WTC11 (cell line): ENCODE results near the gene ZBTB39. TPM values are rescaled to one million over a fixed set of nuclear protein-coding genes. Genes with fewer than 3 reads are reported as not detected.
"Not testable (repeated sequence)": the region's sequence is repeated elsewhere in the genome, so short reads cannot be mapped to it uniquely, and the experiment has no call there.

Experiments
- ATAC-seq: fragments of 200-7000 bp; cut with Tn5 transposase; 2 replicates; pipeline ENCODE4 v1.10.0; 2021; ENCODE audit warnings: mild to moderate bottlenecking, moderate library complexity
- CTCF ChIA-PET: fragments of 300-600 bp; sonication (Branson Sonifier 250); formaldehyde crosslinking; loops from one replicate; lab custom pipeline; 2021; ENCODE audit warnings: antibody characterized with exemption; lab: Charles Lee
- POLR2A ChIA-PET: fragments of 350-600 bp; sonication (Branson Sonifier 250); formaldehyde crosslinking; loops from one replicate; lab custom pipeline; 2021; ENCODE audit warnings: antibody characterized with exemption; lab: Charles Lee
- DNase-seq: peaks from one replicate; pipeline ENCODE4 v3.0.0; 2021; ENCODE audit warnings: low spot score
- H3K27ac Mint-ChIP-seq: 2 replicates; pipeline ENCODE4 v1.8.0; 2021; ENCODE audit warnings: mixed read lengths
- H3K27me3 Mint-ChIP-seq: 2 replicates; pipeline ENCODE4 v1.8.0; 2021; ENCODE audit warnings: low read depth, mild to moderate bottlenecking, moderate library complexity, mixed read lengths
- H3K36me3 Mint-ChIP-seq: 2 replicates; pipeline ENCODE4 v1.8.0; 2021; ENCODE audit warnings: mixed read lengths
- H3K4me1 Mint-ChIP-seq: 2 replicates; pipeline ENCODE4 v1.8.0; 2022; ENCODE audit warnings: mixed read lengths
- H3K4me3 Mint-ChIP-seq: 2 replicates; pipeline ENCODE4 v1.8.0; 2021; ENCODE audit warnings: mild to moderate bottlenecking, moderate library complexity, mixed read lengths
- H3K9me3 Mint-ChIP-seq: 2 replicates; pipeline ENCODE4 v1.8.0; 2021; ENCODE audit warnings: mixed read lengths
- FOXP1 ChIP-seq: sonication (generic); formaldehyde crosslinking; IDR thresholded peaks from 2 replicates; pipeline ENCODE4 v1.8.0; 2022; ENCODE audit warnings: missing genetic modification reagents, mild to moderate bottlenecking, moderate library complexity, borderline replicate concordance
- GTF2I ChIP-seq: fragments of 250-450 bp; sonication (Bioruptor Pico); conservative IDR thresholded peaks from 2 replicates; pipeline ENCODE4 v1.4.0; 2021; ENCODE audit warnings: mild to moderate bottlenecking
- KAT7 ChIP-seq: sonication (generic); formaldehyde crosslinking; IDR thresholded peaks from 2 replicates; pipeline ENCODE4 v1.8.1; 2023; ENCODE audit warnings: missing genetic modification reagents, mild to moderate bottlenecking, borderline replicate concordance
- NR3C1 ChIP-seq: sonication (generic); formaldehyde crosslinking; conservative IDR thresholded peaks from 2 replicates; pipeline ENCODE4 v1.8.1; 2023; ENCODE audit warnings: low read depth, mild to moderate bottlenecking, missing genetic modification reagents
- SMAD3 ChIP-seq: sonication (generic); formaldehyde crosslinking; IDR thresholded peaks from 2 replicates; pipeline ENCODE4 v1.8.0; 2022; ENCODE audit warnings: missing genetic modification reagents, mild to moderate bottlenecking, borderline replicate concordance
- TEAD4 ChIP-seq: sonication (generic); formaldehyde crosslinking; IDR thresholded peaks from 2 replicates; pipeline ENCODE4 v1.8.0; 2022; ENCODE audit warnings: mild to moderate bottlenecking, missing genetic modification reagents
- ZNF138 ChIP-seq: sonication (generic); formaldehyde crosslinking; conservative IDR thresholded peaks from 2 replicates; pipeline ENCODE4 v1.8.1; 2022; ENCODE audit warnings: mild to moderate bottlenecking, moderate library complexity, missing genetic modification reagents
- ZNF416 ChIP-seq: fragments of 250-450 bp; sonication (Bioruptor Pico); IDR thresholded peaks from 2 replicates; pipeline ENCODE4 v1.9.0; 2021; ENCODE audit warnings: mild to moderate bottlenecking, inconsistent platforms
- total RNA-seq: library from RNA; stranded (reverse); gene quantifications from 3 replicates; pipeline ENCODE4 v1.2.3, GENCODE V29; 2021
- TF ChIP-seq, protein P1 (sequence below): sonication (generic); formaldehyde crosslinking; IDR thresholded peaks from 2 replicates; pipeline ENCODE4 v1.8.1; 2022; ENCODE audit warnings: low read depth, mild to moderate bottlenecking, moderate library complexity, missing genetic modification reagents, borderline replicate concordance
- TF ChIP-seq, protein P2 (sequence below): sonication (generic); formaldehyde crosslinking; conservative IDR thresholded peaks from 2 replicates; pipeline ENCODE4 v1.8.1; 2023; ENCODE audit warnings: mild to moderate bottlenecking, low read depth, missing genetic modification reagents, moderate library complexity
- TF ChIP-seq, protein P3 (sequence below): sonication (generic); formaldehyde crosslinking; IDR thresholded peaks from 2 replicates; pipeline ENCODE4 v1.8.0; 2022; ENCODE audit warnings: mild to moderate bottlenecking, missing genetic modification reagents

Gene ZBTB39
- total RNA-seq, 1 experiment from 2014 or later, result 20.2 TPM

DNA sequence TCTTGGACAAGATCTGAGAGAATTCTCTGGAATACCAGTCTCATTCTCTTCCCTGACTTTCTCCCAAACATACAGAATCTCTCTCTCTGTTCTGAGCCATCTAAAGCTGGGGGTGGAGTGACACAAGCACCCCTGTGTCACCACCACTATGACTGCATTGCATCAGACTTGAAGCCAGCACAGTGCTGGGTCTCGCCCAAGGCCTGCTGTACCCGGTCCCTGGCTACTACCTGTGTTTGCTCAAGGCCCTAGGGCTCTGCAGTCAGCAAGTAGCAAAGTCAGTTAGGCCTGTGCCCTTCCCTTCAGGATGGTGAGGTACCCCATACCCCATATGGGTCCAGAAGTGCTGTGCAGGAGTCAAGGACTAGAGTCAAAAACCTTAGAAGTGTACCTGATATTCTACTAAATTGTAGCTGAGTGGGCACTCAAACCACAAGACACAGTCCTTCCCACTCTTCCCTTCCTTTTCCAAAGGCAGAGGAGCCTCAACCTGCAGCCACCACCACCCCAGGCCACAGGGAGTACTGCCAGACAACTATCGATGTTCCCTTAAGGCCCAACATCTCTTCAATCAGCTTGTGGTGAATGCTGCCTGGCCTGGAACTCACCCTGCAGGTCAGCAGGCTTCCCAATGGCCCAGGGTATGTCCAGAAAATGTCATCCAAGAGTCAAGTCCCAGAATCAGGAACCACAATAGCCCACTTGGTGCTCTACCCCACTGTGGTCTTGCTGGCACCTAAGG is 27.8 kb downstream of the ZBTB39 start:
- TF ChIP-seq GTF2I (CRISPR knock-in tag) (no peak), SMAD3 (CRISPR knock-in tag) (no peak), KAT7 (CRISPR knock-in tag) (no peak), FOXP1 (CRISPR knock-in tag) (no peak), TEAD4 (CRISPR knock-in tag) (no peak), NR3C1 (CRISPR knock-in tag) (no peak), ZNF138 (CRISPR knock-in tag) (no peak), ZNF416 (no peak)
- TF ChIP-seq, protein P1, sequence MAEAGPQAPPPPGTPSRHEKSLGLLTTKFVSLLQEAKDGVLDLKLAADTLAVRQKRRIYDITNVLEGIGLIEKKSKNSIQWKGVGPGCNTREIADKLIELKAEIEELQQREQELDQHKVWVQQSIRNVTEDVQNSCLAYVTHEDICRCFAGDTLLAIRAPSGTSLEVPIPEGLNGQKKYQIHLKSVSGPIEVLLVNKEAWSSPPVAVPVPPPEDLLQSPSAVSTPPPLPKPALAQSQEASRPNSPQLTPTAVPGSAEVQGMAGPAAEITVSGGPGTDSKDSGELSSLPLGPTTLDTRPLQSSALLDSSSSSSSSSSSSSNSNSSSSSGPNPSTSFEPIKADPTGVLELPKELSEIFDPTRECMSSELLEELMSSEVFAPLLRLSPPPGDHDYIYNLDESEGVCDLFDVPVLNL (CRISPR knock-in tag), result no peak
- TF ChIP-seq, protein P2, sequence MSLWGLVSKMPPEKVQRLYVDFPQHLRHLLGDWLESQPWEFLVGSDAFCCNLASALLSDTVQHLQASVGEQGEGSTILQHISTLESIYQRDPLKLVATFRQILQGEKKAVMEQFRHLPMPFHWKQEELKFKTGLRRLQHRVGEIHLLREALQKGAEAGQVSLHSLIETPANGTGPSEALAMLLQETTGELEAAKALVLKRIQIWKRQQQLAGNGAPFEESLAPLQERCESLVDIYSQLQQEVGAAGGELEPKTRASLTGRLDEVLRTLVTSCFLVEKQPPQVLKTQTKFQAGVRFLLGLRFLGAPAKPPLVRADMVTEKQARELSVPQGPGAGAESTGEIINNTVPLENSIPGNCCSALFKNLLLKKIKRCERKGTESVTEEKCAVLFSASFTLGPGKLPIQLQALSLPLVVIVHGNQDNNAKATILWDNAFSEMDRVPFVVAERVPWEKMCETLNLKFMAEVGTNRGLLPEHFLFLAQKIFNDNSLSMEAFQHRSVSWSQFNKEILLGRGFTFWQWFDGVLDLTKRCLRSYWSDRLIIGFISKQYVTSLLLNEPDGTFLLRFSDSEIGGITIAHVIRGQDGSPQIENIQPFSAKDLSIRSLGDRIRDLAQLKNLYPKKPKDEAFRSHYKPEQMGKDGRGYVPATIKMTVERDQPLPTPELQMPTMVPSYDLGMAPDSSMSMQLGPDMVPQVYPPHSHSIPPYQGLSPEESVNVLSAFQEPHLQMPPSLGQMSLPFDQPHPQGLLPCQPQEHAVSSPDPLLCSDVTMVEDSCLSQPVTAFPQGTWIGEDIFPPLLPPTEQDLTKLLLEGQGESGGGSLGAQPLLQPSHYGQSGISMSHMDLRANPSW (CRISPR knock-in tag), result no peak
- TF ChIP-seq, protein P3, sequence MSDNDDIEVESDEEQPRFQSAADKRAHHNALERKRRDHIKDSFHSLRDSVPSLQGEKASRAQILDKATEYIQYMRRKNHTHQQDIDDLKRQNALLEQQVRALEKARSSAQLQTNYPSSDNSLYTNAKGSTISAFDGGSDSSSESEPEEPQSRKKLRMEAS, result no peak
- H3K4me1 Mint-ChIP-seq, result no peaks in the 10 kb centered on the region
- ChIA-PET CTCF (interaction anchor here (1.0 to 1.1 kb wide), 2 partner anchors 9 to 23 kb away, joined by 4 to 5 read pairs; no protein-coding TSS in a partner anchor), POLR2A (no interaction called here)
- H3K27me3 Mint-ChIP-seq, result peaks cover under 1% of the 10 kb centered on the region; the same call in 1 of the 2 replicates
- DNase-seq (no peak), ATAC-seq (no peak)
- H3K27ac Mint-ChIP-seq, result no peak overlapping the region
- H3K9me3 Mint-ChIP-seq, result peaks cover 14% of the 10 kb centered on the region
- H3K4me3 Mint-ChIP-seq, result no peak overlapping the region
- H3K36me3 Mint-ChIP-seq, result no peaks in the 10 kb centered on the region

DNA sequence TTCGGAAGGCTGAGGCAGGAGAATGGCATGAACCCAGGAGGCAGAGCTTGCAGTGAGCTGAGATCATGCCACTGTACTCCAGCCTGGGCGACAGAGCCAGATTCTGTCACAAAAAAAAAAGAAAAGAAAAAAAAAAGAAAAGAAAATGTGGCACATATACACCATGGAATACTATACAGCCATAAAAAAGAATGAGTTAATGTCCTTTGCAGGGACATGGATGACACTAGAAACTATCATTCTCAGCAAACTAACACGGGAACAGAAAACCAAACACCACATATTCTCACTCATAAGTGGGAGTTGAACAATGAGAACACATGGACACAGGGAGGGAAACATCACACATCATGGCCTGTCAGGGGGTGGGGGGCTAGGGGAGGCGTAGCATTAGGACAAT is 29.0 kb downstream of the ZBTB39 start:
- CTCF ChIA-PET, H3K27ac Mint-ChIP-seq, POLR2A ChIA-PET: not testable (repeated sequence)

DNA sequence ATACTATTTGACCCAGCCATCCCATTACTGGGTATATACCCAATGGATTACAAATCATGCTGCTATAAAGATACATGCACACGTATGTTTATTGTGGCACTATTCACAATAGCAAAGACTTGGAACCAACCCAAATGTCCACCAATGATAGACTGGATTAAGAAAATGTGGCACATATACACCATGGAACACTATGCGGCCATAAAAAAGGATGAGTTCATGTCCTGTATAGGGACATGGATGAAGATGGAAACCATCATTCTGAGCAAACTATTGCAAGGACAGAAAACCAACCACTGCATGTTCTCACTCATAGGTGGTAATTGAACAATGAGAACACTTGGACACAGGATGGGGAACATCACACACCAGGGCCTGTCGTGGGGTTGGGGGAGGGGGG is 32.1 kb downstream of the ZBTB39 start:
- H3K9me3 Mint-ChIP-seq, H3K4me3 Mint-ChIP-seq, ATAC-seq, H3K27ac Mint-ChIP-seq, DNase-seq, CTCF ChIA-PET, H3K4me1 Mint-ChIP-seq, H3K36me3 Mint-ChIP-seq, POLR2A ChIA-PET: not testable (repeated sequence)
- H3K27me3 Mint-ChIP-seq, result peaks cover 33% of the 10 kb centered on the region

More for the DNA sequence above, 29.0 kb downstream of the ZBTB39 start:
- peaks cover 14% of the 10 kb centered on the region for H3K9me3 Mint-ChIP-seq
- H3K27me3 Mint-ChIP-seq, ATAC-seq, DNase-seq, H3K36me3 Mint-ChIP-seq, H3K4me3 Mint-ChIP-seq, H3K4me1 Mint-ChIP-seq: not testable (repeated sequence)

DNA sequence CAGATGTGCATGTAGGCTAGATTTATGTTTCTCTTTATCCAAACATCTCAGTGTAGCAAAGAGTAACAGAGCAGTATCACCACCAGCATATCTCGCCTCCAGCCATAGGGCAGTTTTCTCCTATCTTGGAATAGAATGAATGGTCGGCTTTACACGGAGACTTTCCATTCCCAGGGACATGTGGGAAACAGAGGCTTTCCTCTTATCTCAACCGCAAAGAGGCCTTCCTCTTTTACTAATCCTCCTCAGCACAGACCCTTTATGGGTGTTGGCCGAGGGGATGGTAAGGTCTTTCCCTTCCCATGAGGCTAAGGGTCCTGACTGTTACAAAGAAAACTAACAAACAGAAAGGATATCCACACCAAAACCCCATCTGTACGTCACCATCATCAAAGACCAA is 37.4 kb downstream of the ZBTB39 start:
- Mint-ChIP-seq H3K27me3 (peaks cover 52% of the 10 kb centered on the region), H3K9me3 (peaks cover 31% of the 10 kb centered on the region), H3K36me3 (peaks cover 12% of the 10 kb centered on the region)
- H3K27ac Mint-ChIP-seq, H3K4me3 Mint-ChIP-seq, ATAC-seq, H3K4me1 Mint-ChIP-seq, POLR2A ChIA-PET, DNase-seq: not testable (repeated sequence)
- CTCF ChIA-PET, result interaction anchor here (1.3 kb wide), 1 partner anchor 19 kb away, joined by 3 read pairs; no protein-coding TSS in a partner anchor

DNA sequence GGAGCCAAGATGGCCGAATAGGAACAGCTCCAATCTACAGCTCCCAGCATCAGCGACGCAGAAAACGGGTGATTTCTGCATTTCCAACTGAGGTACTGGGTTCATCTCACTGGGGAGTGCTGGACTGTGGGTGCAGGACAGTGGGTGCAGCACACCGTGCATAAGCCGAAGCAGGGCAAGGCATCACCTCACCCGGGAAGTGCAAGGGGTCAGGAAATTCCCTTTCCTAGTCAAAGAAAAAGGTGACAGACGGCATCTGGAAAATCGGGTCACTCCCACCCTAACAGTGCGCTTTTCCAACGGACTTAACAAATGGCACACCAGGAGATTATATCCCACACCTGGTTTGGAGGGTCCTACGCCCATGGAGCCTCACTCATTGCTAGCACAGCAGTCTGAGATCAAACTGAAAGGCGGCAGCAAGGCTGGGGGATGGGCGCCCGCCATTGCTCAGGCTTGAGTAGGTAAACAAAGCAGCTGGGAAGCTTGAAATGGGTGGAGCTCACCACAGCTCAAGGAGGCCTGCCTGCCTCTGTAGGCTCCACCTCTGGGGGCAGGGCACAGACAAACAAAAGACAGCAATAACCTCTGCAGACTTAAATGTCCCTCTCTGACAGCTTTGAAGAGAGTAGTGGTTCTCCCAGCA is 40.2 kb downstream of the ZBTB39 start:
- ATAC-seq, H3K4me1 Mint-ChIP-seq, H3K27ac Mint-ChIP-seq, H3K4me3 Mint-ChIP-seq, DNase-seq, CTCF ChIA-PET: not testable (repeated sequence)
- Mint-ChIP-seq H3K36me3 (peaks cover 23% of the 10 kb centered on the region), H3K9me3 (peaks cover 49% of the 10 kb centered on the region), H3K27me3 (peaks cover 45% of the 10 kb centered on the region)
- POLR2A ChIA-PET, result interaction anchor here (0.7 kb wide), 1 partner anchor 214 kb away, joined by 3 read pairs; the partner anchor contains the start of gene PRIM1
